ENCODE data around the gene OR12D3. TPM values are rescaled to one million over a fixed set of nuclear protein-coding genes. Genes with fewer than 3 reads are reported as not detected.

Gene OR12D3
- total and polyA plus RNA-seq, 3 donors from 2014 or later = 0.16 to 0.19 TPM; not detected in 1

GRCh38 chr6:29403801-29404200 lies 28.7 kb upstream of the OR12D3 start:
- TF ChIP-seq POLR2A (IDR thresholded peaks at IDR 0.05) = no peak
- TF ChIP-seq CTCF (IDR thresholded peaks at IDR 0.05) = no peak
- Histone ChIP-seq H3K27me3 (no peaks in the 10 kb centered on the region), H3K27ac (no peak overlapping the region), H3K4me3 (no peak overlapping the region), H3K9me3 (no peaks in the 10 kb centered on the region), H3K4me1 (no peaks in the 10 kb centered on the region), H3K36me3 (ENCODE audit: low read depth, missing control alignments) (no peaks in the 10 kb centered on the region)
- intact Hi-C loops (cut with DNase I; ENCODE audit: low total_unique reads) = no loop called here
- no peak for DNase-seq
- 35 to 95% methylated on average over 1 of the region's 1 CpG for WGBS, 2 donors

DNA sequence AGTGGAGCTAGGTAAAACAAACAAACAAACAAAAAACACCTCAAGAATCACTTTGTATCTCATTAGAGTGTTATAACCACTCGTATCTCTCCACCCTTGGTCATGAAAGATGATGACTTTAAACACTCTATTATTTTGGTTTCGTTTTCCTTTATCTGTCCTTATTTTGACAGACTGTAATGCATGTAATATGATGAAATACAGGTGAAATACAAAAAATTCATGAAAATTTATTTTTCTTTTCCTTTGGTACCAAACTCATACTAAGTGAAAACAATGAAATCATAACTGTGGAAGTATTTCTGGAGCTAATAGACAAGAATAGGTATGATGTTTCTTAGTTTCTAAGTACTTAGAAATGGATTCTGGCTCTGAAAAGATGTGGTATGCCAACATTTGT lies 24.4 kb upstream of the OR12D3 start:
- H3K27me3 ChIP-seq = no peaks in the 10 kb centered on the region
- WGBS, 2 donors = 79 to 87% methylated on average over 2 of the region's 2 CpGs
- no peaks in the 10 kb centered on the region for H3K4me1 ChIP-seq
- H3K27ac ChIP-seq = no peak overlapping the region
- intact Hi-C loops (cut with DNase I; ENCODE audit: low total_unique reads) = no loop called here
- no peaks in the 10 kb centered on the region for H3K36me3 ChIP-seq (ENCODE audit: low read depth, missing control alignments)
- no peak for TF ChIP-seq POLR2A (IDR thresholded peaks at IDR 0.05)
- TF ChIP-seq CTCF (IDR thresholded peaks at IDR 0.05) = no peak
- DNase-seq = no peak
- H3K4me3 ChIP-seq = no peak overlapping the region
- H3K9me3 ChIP-seq = no peaks in the 10 kb centered on the region

- TF ChIP-seq CTCF (IDR thresholded peaks at IDR 0.05) (no peak), POLR2A (IDR thresholded peaks at IDR 0.05) (no peak)
- H3K27me3 ChIP-seq = no peaks in the 10 kb centered on the region
- no peak within 1 kb of the TSS for H3K4me3 ChIP-seq
- H3K4me1 ChIP-seq = no peaks in the 10 kb centered on the region
- H3K36me3 ChIP-seq (ENCODE audit: low read depth, missing control alignments) = no peaks in the 10 kb centered on the region
- no peak for DNase-seq
- intact Hi-C loops (cut with DNase I; ENCODE audit: low total_unique reads) = no loop called here
- H3K27ac ChIP-seq = no peak within 1 kb of the TSS
- no peaks in the 10 kb centered on the region for H3K9me3 ChIP-seq
These were observed 20.2 kb upstream of the OR12D3 start, which contains the start of gene OR12D2 for GRCh38 chr6:29395331-29395730. Gene OR12D2, plus strand, starts transcription at chr6:29395631. Its CDS starts 1,069 bp downstream, at chr6:29396700.

GRCh38 chr6:29388533-29388932 lies 13.4 kb upstream of the OR12D3 start:
- no peak for DNase-seq
- WGBS, 2 donors = 67 to 71% methylated on average over 4 of the region's 4 CpGs
- Histone ChIP-seq H3K9me3 (no peaks in the 10 kb centered on the region), H3K36me3 (ENCODE audit: low read depth, missing control alignments) (no peaks in the 10 kb centered on the region), H3K27ac (no peak overlapping the region), H3K4me3 (no peak overlapping the region), H3K4me1 (no peaks in the 10 kb centered on the region), H3K27me3 (no peaks in the 10 kb centered on the region)
- TF ChIP-seq CTCF (IDR thresholded peaks at IDR 0.05) (no peak), POLR2A (IDR thresholded peaks at IDR 0.05) (no peak)
- intact Hi-C loops (cut with DNase I; ENCODE audit: low total_unique reads) = no loop called here

GRCh38 chr6:29376003-29376402 lies 912 bp upstream of the OR12D3 start:
- Histone ChIP-seq H3K36me3 (ENCODE audit: low read depth, missing control alignments) (no peaks in the 10 kb centered on the region), H3K4me1 (no peaks in the 10 kb centered on the region), H3K9me3 (no peaks in the 10 kb centered on the region), H3K27ac (no peak overlapping the region), H3K4me3 (no peak overlapping the region), H3K27me3 (no peaks in the 10 kb centered on the region)
- intact Hi-C loops (cut with DNase I; ENCODE audit: low total_unique reads) = no loop called here
- no peak for TF ChIP-seq POLR2A (IDR thresholded peaks at IDR 0.05)
- no peak for TF ChIP-seq CTCF (IDR thresholded peaks at IDR 0.05)
- DNase-seq = no peak
